ENCODE data around the gene GMDS. TPM values are rescaled to one million over a fixed set of nuclear protein-coding genes. Genes with fewer than 3 reads are reported as not detected.

The GMDS gene
- total and polyA plus RNA-seq, 2 donors: 19.9 to 28.4 TPM

DNA sequence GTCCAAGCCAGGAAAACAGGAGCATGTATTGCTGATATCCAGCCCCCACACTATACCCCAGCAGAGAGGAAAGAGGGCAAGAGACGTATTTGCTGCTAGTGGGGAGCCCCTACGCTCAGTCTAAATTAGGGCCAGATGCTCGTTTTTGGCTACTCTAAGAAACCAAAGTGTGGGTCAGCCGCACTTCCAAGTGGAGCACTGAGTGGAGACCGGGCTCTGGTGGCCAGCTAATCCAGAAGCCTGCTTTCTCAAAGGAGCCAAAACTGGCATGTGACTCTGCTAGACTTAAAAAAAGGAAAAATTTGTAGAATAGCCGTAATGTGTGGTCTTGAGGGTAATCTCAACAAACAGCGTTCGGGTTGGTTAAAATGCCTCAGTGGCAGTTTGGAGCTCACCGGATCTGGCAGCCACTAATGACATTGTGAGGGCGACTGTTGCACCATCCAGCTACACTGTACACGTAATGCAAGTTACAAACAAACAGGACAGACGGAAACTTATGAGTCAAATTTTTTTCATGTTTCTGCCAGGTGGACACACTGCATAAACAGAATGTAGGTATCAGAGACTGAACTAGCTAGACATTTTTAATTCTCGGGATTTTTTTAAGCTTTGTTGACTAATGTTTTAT, 404.8 kb downstream of the GMDS start:
- DNase-seq (ENCODE audit: low read depth in 6 of 9, low spot score in 9 of 9): no peak
- Histone ChIP-seq H3K9me3 (ENCODE audit: control insufficient read depth in 2 of 2, insufficient read depth in 1 of 2, low read length in 1 of 2) (peaks cover 0 to 3% of the 10 kb centered on the region in 2 donors), H3K36me3 (ENCODE audit: control insufficient read depth in 2 of 2, insufficient read depth in 2 of 2, low read length in 1 of 2) (no peaks in the 10 kb centered on the region), H3K27ac (ENCODE audit: low read depth in 1 of 2, low read length in 1 of 2) (no peak overlapping the region), H3K4me3 (ENCODE audit: low read length in 2 of 2) (no peak overlapping the region), H3K27me3 (ENCODE audit: control insufficient read depth in 2 of 2, insufficient read depth in 1 of 2, low read length in 1 of 2) (no peaks in the 10 kb centered on the region), H3K4me1 (ENCODE audit: control insufficient read depth in 2 of 2, insufficient read depth in 2 of 2, low read length in 2 of 2) (no peaks in the 10 kb centered on the region)
- WGBS: 97% methylated on average over 13 of the region's 13 CpGs

DNA sequence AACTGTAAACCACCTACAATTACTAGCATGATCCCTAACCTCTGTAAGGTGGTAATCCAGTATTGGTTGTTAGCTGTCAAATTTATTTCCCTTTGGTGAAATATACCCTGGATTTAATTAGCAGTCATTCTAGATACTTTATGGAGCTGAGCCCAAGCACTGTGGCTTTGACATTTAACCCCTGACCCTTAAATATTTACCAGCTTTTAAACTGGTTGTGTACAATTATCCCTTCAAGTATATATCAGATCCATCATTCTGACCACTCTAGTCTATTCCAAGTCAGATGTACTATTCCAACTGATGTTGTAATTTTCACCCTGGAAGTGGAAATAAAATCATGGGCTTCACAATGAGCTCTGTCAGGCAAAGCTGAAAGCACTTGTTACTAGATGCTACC, 406.0 kb downstream of the GMDS start:
- DNase-seq (ENCODE audit: low read depth in 6 of 9, low spot score in 9 of 9): no peak
- Histone ChIP-seq H3K9me3 (ENCODE audit: control insufficient read depth in 2 of 2, insufficient read depth in 1 of 2, low read length in 1 of 2) (no peaks in the 10 kb centered on the region), H3K36me3 (ENCODE audit: control insufficient read depth in 2 of 2, insufficient read depth in 2 of 2, low read length in 1 of 2) (no peaks in the 10 kb centered on the region), H3K4me3 (ENCODE audit: low read length in 2 of 2) (no peak overlapping the region), H3K4me1 (ENCODE audit: control insufficient read depth in 2 of 2, insufficient read depth in 2 of 2, low read length in 2 of 2) (no peaks in the 10 kb centered on the region), H3K27ac (ENCODE audit: low read depth in 1 of 2, low read length in 1 of 2) (no peak overlapping the region), H3K27me3 (ENCODE audit: control insufficient read depth in 2 of 2, insufficient read depth in 1 of 2, low read length in 1 of 2) (no peaks in the 10 kb centered on the region)

DNA sequence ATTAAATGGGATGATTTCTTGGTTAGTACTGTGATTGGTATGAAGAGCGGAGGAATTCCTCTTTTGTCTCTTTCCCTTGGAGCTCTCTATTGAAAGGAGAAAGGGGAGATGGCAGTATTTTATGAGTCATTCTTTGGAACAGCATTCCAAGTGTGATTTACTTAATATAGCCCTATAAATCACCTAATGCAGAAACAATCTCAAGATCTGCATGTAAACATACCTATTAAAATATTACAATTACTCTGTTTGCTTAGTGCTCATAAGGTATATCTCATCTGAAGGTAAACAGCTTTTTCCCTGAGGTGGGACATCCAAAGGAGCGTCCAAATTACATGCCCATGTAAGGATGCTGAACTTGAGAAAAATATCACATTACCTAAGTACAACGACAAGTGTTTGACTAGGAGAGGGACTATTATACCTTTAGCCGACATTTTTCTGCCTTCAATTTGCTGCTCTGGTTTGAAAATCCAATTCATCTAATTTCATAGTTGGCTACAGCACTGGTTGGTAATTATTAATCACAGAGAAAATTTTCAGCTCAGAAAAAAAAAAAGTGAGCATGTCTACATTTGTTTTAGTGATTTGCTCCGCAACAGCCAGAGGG, 406.7 kb downstream of the GMDS start:
- H3K9me3 ChIP-seq (ENCODE audit: control insufficient read depth in 2 of 2, insufficient read depth in 1 of 2, low read length in 1 of 2): no peaks in the 10 kb centered on the region
- H3K4me3 ChIP-seq (ENCODE audit: low read length in 2 of 2): no peak overlapping the region
- 98% methylated on average over 5 of the region's 5 CpGs for WGBS
- no peaks in the 10 kb centered on the region for H3K4me1 ChIP-seq (ENCODE audit: control insufficient read depth in 2 of 2, insufficient read depth in 2 of 2, low read length in 2 of 2)
- H3K27me3 ChIP-seq (ENCODE audit: control insufficient read depth in 2 of 2, insufficient read depth in 1 of 2, low read length in 1 of 2): no peaks in the 10 kb centered on the region
- H3K27ac ChIP-seq (ENCODE audit: low read depth in 1 of 2, low read length in 1 of 2): no peak overlapping the region
- no peak for DNase-seq (ENCODE audit: low read depth in 6 of 9, low spot score in 9 of 9)
- no peaks in the 10 kb centered on the region for H3K36me3 ChIP-seq (ENCODE audit: control insufficient read depth in 2 of 2, insufficient read depth in 2 of 2, low read length in 1 of 2)

GRCh38 chr6:1837826-1838225, 407.6 kb downstream of the GMDS start:
- Histone ChIP-seq H3K4me1 (ENCODE audit: control insufficient read depth in 2 of 2, insufficient read depth in 2 of 2, low read length in 2 of 2) (no peaks in the 10 kb centered on the region), H3K4me3 (ENCODE audit: low read length in 2 of 2) (no peak overlapping the region), H3K27ac (ENCODE audit: low read depth in 1 of 2, low read length in 1 of 2) (no peak overlapping the region), H3K27me3 (ENCODE audit: control insufficient read depth in 2 of 2, insufficient read depth in 1 of 2, low read length in 1 of 2) (no peaks in the 10 kb centered on the region), H3K9me3 (ENCODE audit: control insufficient read depth in 2 of 2, insufficient read depth in 1 of 2, low read length in 1 of 2) (no peaks in the 10 kb centered on the region), H3K36me3 (ENCODE audit: control insufficient read depth in 2 of 2, insufficient read depth in 2 of 2, low read length in 1 of 2) (no peaks in the 10 kb centered on the region)
- no peak for DNase-seq (ENCODE audit: low read depth in 6 of 9, low spot score in 9 of 9)
- 93% methylated on average over 2 of the region's 2 CpGs for WGBS

DNA sequence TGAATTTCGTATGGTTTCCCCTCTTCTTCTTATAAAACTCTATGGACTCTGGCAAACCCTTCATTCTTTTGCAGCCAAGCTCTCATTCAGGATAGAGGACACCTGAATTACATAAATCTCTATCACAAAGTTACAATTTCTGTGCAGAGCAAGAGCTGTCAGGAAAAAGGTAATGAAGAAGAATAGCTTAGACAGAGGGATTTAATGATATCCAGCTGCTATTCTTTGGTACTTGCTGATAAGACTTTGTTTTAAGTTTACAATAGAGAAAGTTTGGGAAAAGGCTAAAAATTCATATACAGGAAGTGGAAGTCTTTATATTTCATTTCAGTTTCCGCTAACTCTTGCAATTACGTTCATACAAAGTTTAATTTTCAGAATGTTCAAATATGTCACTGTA, 408.7 kb downstream of the GMDS start:
- 98% methylated on average over 3 of the region's 3 CpGs for WGBS
- Histone ChIP-seq H3K9me3 (ENCODE audit: control insufficient read depth in 2 of 2, insufficient read depth in 1 of 2, low read length in 1 of 2) (no peaks in the 10 kb centered on the region), H3K4me1 (ENCODE audit: control insufficient read depth in 2 of 2, insufficient read depth in 2 of 2, low read length in 2 of 2) (no peaks in the 10 kb centered on the region), H3K27me3 (ENCODE audit: control insufficient read depth in 2 of 2, insufficient read depth in 1 of 2, low read length in 1 of 2) (no peaks in the 10 kb centered on the region), H3K36me3 (ENCODE audit: control insufficient read depth in 2 of 2, insufficient read depth in 2 of 2, low read length in 1 of 2) (no peaks in the 10 kb centered on the region), H3K4me3 (ENCODE audit: low read length in 2 of 2) (no peak overlapping the region), H3K27ac (ENCODE audit: low read depth in 1 of 2, low read length in 1 of 2) (no peak overlapping the region)
- DNase-seq (ENCODE audit: low read depth in 6 of 9, low spot score in 9 of 9): no peak

DNA sequence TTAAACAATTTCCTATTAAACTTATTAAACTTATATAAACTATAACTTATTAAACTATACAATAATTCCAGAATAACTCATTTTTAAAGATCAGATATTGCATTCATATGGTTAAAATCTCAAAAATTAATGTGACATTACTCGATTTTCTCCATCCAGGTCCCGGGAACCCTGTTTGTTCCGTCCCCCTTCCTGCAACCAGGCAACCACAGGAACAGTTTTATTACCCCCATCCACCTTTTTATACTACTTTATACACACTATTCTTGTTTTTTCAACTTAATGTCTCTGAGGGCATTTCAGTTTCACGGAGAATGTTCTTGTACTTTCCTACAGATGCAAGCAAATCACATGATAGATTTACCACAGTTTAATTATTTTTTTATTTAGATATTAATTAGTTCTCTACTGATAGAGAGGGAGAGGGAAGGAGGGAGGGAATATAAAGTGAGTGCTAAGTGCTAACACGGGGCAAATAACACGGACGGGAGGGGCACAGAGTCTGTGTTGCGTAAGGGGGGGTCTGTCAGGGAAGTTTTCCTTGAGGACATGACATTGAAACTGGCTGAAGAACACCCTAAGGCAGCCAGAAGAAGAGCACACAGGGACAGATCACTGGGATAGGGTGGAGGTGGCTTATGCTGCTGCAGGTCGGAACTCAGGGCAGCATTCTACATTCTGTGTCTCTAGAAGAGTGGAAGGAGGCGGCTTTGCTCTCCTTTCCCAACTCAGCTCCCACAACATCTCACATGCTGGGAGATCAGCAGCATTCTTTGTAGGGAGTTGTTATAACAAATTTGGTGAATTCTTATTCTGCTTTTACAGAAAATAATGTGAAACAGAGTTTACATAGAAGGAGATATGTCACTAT, 410.5 kb downstream of the GMDS start:
- Histone ChIP-seq H3K4me1 (ENCODE audit: control insufficient read depth in 2 of 2, insufficient read depth in 2 of 2, low read length in 2 of 2) (no peaks in the 10 kb centered on the region), H3K27me3 (ENCODE audit: control insufficient read depth in 2 of 2, insufficient read depth in 1 of 2, low read length in 1 of 2) (no peaks in the 10 kb centered on the region), H3K36me3 (ENCODE audit: control insufficient read depth in 2 of 2, insufficient read depth in 2 of 2, low read length in 1 of 2) (no peaks in the 10 kb centered on the region), H3K9me3 (ENCODE audit: control insufficient read depth in 2 of 2, insufficient read depth in 1 of 2, low read length in 1 of 2) (no peaks in the 10 kb centered on the region), H3K27ac (ENCODE audit: low read depth in 1 of 2, low read length in 1 of 2) (no peak overlapping the region), H3K4me3 (ENCODE audit: low read length in 2 of 2) (no peak overlapping the region)
- no peak for DNase-seq (ENCODE audit: low read depth in 6 of 9, low spot score in 9 of 9)
- WGBS: 98% methylated on average over 10 of the region's 10 CpGs

GRCh38 chr6:1834207-1834606, 411.2 kb downstream of the GMDS start:
- over 99% methylated on average over 2 of the region's 2 CpGs for WGBS

DNA sequence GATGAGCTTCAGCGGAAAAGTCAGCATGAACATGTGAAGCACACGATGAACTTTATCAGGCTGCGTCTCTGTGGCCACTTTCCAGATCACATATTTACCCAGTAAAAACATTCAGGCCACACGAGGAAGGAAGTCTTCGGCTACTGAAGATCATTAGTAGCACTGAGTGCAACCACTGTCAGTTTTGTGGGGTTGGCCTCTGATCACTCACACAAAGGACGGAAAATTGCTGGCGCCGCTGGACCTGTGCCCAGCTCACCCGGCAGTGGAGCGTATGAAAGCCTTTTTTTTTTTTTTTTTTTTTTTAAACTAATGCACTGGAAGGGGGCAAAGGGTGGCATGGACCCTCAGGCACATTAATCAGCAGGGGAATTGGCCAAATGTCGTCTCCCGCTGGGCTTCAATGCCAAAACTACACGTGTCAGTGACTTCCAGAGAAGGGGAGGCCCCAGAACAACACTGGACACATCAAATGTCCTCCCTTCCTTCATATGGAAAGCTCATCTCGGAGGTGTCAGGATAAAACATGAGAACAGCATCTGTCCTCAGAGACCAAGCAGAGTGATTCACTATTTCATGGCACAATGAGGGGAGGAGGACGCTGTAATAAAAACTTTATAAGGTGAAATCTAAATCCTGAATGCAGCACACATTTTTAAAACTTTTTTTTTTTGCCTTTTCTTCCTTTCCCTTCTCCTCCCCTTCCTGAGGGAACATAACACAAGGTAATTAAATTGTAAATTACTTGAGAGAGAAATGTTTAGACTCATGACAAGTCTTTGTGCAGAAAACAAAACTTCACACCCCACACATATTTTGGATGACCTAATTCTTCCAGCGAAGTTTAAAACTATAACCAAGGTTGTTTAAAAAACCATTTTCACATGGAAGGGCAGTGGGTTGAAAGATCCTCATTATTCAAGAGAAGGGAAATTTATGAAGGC, 412.3 kb downstream of the GMDS start:
- H3K36me3 ChIP-seq (ENCODE audit: control insufficient read depth in 2 of 2, insufficient read depth in 2 of 2, low read length in 1 of 2): no peaks in the 10 kb centered on the region
- no peaks in the 10 kb centered on the region for H3K27me3 ChIP-seq (ENCODE audit: control insufficient read depth in 2 of 2, insufficient read depth in 1 of 2, low read length in 1 of 2)
- H3K27ac ChIP-seq (ENCODE audit: low read depth in 1 of 2, low read length in 1 of 2): no peak overlapping the region
- H3K4me3 ChIP-seq (ENCODE audit: low read length in 2 of 2): no peak overlapping the region
- H3K9me3 ChIP-seq (ENCODE audit: control insufficient read depth in 2 of 2, insufficient read depth in 1 of 2, low read length in 1 of 2): peaks cover 0 to 4% of the 10 kb centered on the region in 2 donors
- 70% methylated on average over 16 of the region's 16 CpGs for WGBS
- H3K4me1 ChIP-seq (ENCODE audit: control insufficient read depth in 2 of 2, insufficient read depth in 2 of 2, low read length in 2 of 2): no peaks in the 10 kb centered on the region
- DNase-seq (ENCODE audit: low read depth in 6 of 9, low spot score in 9 of 9): no peak

More at GRCh38 chr6:1834207-1834606, 411.2 kb downstream of the GMDS start:
- DNase-seq (ENCODE audit: low read depth in 6 of 9, low spot score in 9 of 9): no peak
- Histone ChIP-seq H3K9me3 (ENCODE audit: control insufficient read depth in 2 of 2, insufficient read depth in 1 of 2, low read length in 1 of 2) (peaks cover 0 to 4% of the 10 kb centered on the region in 2 donors), H3K36me3 (ENCODE audit: control insufficient read depth in 2 of 2, insufficient read depth in 2 of 2, low read length in 1 of 2) (no peaks in the 10 kb centered on the region), H3K27ac (ENCODE audit: low read depth in 1 of 2, low read length in 1 of 2) (no peak overlapping the region), H3K27me3 (ENCODE audit: control insufficient read depth in 2 of 2, insufficient read depth in 1 of 2, low read length in 1 of 2) (no peaks in the 10 kb centered on the region), H3K4me3 (ENCODE audit: low read length in 2 of 2) (no peak overlapping the region), H3K4me1 (ENCODE audit: control insufficient read depth in 2 of 2, insufficient read depth in 2 of 2, low read length in 2 of 2) (no peaks in the 10 kb centered on the region)
